Midbrain (tissue), 1 donor: ENCODE measurements around the gene ISLR.
"Not testable (repeated sequence)": the region's sequence is repeated elsewhere in the genome, so short reads cannot be mapped to it uniquely, and the experiment has no call there.

Experiments used
- DNase-seq: peaks from one replicate; lab custom pipeline; 2025; lab: John Stamatoyannopoulos, UW

ISLR gene

GRCh38 chr15:74136814-74137536 lies 36.5 kb upstream of the ISLR start:
- DNase-seq: no peak

GRCh38 chr15:74137537-74137894 lies 36.0 kb upstream of the ISLR start:
- DNase-seq: no peak

DNA sequence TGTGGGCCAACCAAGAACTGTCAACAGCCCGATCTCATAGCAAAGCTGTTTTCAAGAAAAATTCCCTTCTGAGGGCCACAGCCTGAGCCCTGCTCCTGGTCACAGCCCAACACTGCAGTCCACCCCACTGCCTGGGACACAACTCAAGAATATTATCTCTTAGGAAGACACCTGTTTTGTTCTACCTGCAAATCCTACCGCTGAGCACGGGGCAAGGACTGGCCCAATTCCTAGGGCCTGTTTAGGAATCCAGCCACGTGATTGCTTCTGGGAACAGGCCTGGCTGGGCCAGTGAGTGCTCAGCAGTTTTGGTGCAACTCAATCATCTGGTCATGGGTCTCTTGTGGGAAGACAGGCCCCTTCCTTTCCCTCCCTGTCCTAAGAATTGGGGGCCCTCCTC lies 34.9 kb upstream of the ISLR start:
- no peak for DNase-seq

DNA sequence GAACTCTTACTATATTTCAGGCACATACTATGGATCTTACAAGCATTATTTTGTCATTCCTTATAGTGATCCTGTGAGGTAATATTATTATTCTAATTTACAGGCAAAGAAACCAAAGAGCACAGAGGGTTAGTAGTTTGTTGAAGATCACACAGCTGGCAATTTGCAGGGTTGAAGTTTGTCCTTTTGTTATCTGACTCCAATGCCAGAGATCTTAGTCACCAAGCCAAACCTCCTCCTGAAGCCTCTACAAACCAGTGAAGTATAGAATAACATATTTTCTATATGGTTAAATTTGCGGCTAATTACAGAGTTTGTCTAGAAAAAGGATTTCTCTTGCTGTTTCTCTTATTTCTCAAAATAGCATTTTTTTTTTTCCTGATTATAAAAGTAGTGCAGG lies 31.9 kb upstream of the ISLR start:
- no peak for DNase-seq

DNA sequence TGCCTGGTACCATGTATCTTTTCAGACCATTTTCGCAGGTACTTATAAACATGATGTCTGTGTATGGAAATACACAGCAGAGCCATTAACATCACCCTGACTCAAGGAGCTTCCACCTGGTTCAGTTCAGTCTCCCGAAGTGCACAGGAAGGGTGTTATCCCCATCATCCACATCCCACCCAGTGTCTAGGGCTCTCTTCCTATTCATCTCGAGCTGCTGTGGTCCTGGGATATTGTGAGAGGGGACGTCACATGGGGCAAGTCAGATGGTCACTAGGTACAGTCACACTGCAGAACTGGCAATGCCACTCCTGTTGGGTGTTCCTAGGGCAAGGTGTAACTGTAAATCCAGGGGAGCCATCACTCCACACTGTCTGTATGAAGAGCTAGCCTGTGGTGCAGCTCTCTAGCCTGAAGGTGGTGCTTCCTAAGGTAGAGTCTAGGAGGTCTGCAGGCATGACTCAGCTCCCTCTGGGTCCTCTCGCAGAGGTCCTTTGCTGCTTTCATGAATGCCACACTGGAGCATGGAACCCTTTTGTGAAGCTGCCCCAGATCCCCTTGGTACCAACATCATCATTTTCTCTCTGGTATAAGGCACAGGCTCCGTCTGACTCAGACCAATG lies 29.2 kb upstream of the ISLR start:
- DNase-seq: no peak

- DNase-seq: no peak
Measured at GRCh38 chr15:74146277-74146800, 27.2 kb upstream of the ISLR start.

- no peak for DNase-seq
Measured at GRCh38 chr15:74147051-74147450, 26.5 kb upstream of the ISLR start.

DNA sequence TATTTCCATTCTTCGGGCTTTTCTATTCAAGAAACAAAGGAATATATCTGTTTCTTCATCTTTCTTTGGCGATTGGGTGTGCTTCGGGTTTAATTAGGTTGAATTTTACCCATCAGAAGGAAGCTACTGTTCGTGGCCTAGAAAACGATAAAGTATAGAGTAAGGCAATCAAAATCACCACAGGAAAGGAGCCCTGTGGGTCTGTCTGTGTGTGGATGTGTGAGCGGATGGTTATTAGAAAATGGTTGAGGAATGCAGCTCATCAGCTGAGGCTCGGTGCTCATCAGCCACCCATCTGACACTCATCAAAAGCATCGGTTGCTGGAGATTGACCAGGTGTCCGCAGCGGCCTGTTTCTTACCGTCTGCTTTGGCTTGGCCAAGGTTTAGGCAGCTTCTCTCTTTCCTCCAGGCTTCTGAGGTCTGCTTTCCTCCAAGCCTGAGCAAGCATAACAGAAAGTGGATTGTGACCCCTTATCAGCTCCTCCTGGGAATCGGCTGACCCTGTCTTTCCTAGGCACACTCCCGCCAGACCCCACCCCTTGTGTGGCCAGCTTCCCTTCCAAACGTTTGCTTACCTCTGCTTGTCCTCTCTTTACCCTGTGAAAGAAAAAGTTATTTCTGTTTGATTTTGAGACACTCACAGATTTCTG lies 17.6 kb upstream of the ISLR start:
- DNase-seq: no peak

GRCh38 chr15:74156678-74157411 lies 16.7 kb upstream of the ISLR start:
- DNase-seq: no peak

GRCh38 chr15:74157868-74158827 lies 15.4 kb upstream of the ISLR start:
- no peak for DNase-seq

DNA sequence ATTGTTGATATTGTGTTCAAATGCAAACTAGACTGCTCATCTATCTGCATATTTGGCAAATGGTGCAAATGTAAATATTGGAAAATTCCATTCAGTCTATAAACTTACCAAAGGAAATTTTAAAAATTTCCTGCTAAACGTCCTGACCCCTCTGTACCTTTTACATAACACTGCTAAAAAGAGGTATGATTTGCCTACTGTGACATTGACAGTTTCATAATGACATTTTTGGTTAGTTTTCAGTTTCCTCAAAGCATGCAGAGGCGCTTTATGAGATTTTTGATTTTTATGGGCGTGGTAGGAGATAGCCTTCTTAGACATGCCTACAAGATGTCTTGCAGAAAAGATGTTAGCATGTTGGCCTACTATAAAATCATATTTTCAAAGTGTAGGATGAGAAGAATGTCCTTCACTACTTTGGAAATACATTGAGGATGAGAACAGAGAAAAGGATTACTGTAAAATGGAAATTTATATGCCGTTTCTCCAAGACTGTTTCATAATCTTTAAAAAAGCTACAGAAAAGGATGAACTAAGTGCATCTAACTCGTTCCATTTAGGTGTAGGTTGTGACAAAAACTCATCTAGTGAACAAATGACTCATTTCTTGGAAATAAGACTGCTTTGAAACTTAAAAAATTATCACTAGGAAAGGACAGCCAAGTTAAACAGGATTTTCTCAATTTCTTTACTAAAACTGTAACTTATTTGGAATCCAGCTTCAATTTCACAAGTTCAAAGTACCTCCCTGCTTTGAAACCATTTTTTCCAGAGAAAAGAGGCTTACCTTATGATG lies 14.5 kb upstream of the ISLR start:
- no peak for DNase-seq

DNA sequence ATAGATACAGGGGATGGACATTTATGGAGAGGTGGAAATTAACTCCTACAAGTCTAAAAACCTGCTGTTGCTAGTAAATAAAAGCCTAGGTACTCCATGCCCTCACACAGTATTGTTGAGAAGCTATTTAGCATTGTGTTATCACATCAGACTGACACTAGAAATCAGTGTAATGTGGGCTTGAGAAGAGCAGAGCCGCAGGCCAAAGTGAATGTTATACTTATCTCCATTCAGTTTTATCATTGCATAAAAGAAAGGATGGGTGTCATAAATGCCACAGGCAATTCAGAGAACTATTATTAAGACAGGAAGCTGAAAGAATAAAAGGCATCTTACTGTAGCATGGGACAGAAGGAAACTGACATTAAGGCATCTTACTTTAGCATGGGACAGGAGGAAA lies 13.7 kb upstream of the ISLR start:
- no peak for DNase-seq

DNA sequence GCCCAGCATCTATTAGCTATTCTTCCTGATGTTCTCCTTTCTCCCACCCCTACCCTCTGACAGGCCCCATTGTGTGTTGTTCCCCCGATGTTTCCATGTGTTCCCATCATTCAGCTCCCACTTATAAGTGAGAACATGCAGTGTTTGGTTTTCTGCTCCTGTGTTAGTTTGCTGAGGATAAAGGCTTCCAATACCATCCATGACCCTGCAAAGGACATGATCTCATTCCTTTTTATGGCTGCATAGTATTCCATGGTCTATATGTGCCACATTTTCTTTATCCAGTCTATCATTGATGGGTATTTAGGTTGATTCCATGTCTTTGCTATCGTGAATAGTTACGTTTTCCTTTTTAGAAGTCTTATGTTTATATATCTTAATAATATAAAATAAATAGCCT lies 13.1 kb upstream of the ISLR start:
- not testable (repeated sequence) for DNase-seq

GRCh38 chr15:74162195-74162536 lies 11.3 kb upstream of the ISLR start:
- not testable (repeated sequence) for DNase-seq

DNA sequence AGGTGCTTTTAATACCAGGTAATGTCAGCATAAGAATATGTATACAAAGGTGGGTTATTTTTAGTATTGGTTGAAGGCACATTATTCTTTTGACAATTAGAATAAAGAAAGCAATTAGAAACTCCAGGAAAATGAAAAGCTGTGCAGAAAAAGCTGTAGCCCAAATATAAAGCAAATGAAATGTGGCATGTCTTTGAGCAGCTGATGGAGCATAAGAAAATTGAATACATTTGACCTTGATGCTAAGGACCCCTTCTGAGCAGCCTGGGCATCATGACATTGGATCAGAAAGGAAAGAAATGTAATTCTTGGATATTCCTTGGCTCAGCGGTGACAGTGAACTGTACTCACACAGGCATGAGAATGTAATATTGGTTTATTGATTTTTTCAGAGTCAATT lies 8.0 kb upstream of the ISLR start:
- DNase-seq: no peak

DNA sequence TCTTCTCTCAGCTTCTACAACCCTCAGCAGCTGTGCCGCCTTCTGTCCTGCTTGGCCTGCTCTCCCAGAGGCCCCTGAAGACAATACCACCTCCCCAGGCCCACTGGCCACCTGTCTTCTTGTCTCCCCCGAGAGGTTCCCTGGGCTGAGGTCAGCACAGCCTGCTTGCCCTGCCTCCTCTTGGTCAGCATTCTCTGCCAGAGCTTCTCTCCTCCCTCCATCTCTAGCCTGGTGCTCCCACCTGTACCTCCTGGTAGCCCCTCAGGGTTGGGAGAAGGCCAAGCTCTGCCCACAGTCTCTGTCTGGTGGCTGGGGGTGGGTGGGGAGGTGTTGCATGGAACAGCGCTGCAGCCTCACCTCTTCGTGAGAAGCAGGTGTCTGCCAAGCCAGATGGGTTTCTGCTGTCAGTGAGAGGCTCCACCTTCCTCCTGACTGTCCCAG lies 5.6 kb upstream of the ISLR start:
- no peak for DNase-seq

GRCh38 chr15:74168711-74169126 lies 4.8 kb upstream of the ISLR start:
- DNase-seq: no peak

GRCh38 chr15:74170071-74170844 lies 3.3 kb upstream of the ISLR start:
- DNase-seq: no peak

DNA sequence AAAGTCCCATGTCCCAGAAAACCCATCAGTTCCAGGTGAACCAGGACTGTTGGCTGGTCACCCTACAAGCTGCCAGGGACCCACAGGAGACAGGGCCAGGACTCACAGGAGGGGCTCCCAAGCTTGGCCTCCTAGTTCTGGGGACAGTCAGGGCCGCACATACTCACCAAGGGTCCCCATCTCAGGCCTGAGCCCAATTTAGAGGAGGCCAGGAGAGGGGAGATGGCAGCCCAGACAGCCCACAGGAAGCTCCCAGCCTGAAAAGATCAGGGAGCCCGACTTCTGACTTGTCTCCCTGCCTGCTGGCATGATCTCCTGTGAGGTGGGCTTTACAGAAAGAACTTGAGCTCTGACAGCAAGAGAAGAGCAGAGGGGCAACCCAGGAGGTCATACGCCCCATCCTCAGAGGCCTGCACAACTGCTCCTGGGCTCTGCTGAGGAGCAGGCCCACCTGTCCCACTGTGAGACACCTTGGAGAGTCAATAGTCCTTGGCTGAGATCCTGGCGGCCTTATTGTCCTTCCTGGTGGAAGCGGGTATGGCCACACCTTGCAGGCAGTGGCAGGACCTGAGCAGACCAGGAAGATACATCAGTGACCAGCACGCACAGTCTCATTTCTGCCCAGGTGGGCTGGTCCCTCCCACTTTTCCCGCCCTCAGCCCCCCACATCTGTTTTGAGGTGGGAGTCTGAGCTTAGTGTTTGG lies 2.5 kb upstream of the ISLR start:
- DNase-seq: no peak
